ENCODE data around the gene PCDHGA1.

- TF ChIP-seq CTCF (optimal IDR thresholded peaks at IDR 0.05 in 1 of 3, IDR thresholded peaks at IDR 0.05 in 1 of 3, conservative IDR thresholded peaks at IDR 0.05 in 1 of 3; ENCODE audit: extremely low read depth in 1 of 3, insufficient read depth in 2 of 3, low read length in 3 of 3) (no peak), EZH2 (IDR thresholded peaks at IDR 0.05; ENCODE audit: low read length) (no peak)
These were observed 11.1 kb upstream of the PCDHGA1 start for GRCh38 chr5:141319202-141319601.

All from keratinocyte (primary cell).